ENCODE results near the gene ITPRIPL2.

ITPRIPL2 gene

GRCh38 chr16:19137201-19138128 is 23.7 kb downstream of the ITPRIPL2 start:
- TF ChIP-seq, protein P1, sequence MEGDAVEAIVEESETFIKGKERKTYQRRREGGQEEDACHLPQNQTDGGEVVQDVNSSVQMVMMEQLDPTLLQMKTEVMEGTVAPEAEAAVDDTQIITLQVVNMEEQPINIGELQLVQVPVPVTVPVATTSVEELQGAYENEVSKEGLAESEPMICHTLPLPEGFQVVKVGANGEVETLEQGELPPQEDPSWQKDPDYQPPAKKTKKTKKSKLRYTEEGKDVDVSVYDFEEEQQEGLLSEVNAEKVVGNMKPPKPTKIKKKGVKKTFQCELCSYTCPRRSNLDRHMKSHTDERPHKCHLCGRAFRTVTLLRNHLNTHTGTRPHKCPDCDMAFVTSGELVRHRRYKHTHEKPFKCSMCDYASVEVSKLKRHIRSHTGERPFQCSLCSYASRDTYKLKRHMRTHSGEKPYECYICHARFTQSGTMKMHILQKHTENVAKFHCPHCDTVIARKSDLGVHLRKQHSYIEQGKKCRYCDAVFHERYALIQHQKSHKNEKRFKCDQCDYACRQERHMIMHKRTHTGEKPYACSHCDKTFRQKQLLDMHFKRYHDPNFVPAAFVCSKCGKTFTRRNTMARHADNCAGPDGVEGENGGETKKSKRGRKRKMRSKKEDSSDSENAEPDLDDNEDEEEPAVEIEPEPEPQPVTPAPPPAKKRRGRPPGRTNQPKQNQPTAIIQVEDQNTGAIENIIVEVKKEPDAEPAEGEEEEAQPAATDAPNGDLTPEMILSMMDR (IDR thresholded peaks at IDR 0.05; ENCODE audit: control extremely low read depth, extremely low read depth, low read depth, missing control alignments): no peak
- DNase-seq (ENCODE audit: extremely low spot score): no peak
- ChIA-PET CTCF (interaction anchor here (1.1 to 1.8 kb wide), 5 partner anchors 10 to 66 kb away, joined by 3 to 5 read pairs (median 3); no protein-coding TSS in a partner anchor), POLR2A (interaction anchor here (0.5 kb wide), 1 partner anchor 35 kb away, joined by 3 read pairs; no protein-coding TSS in a partner anchor)

- ChIA-PET POLR2A (no interaction called here), CTCF (interaction anchor here (1.0 to 3.2 kb wide), 7 partner anchors 9 to 364 kb away, joined by 3 to 14 read pairs (median 4); no protein-coding TSS in a partner anchor)
- TF ChIP-seq, protein P1 (IDR thresholded peaks at IDR 0.05; ENCODE audit: control extremely low read depth, extremely low read depth, low read depth, missing control alignments): no peak
- DNase-seq (ENCODE audit: extremely low spot score): no peak
These were observed 24.8 kb downstream of the ITPRIPL2 start for GRCh38 chr16:19138601-19139000.

- TF ChIP-seq, protein P1 (IDR thresholded peaks at IDR 0.05; ENCODE audit: control extremely low read depth, extremely low read depth, low read depth, missing control alignments): no peak
- ChIA-PET CTCF (interaction anchor here (1.0 to 3.2 kb wide), 6 partner anchors 10 to 363 kb away, joined by 3 to 14 read pairs (median 4); no protein-coding TSS in a partner anchor), POLR2A (no interaction called here)
- no peak for DNase-seq (ENCODE audit: extremely low spot score)
These were observed 25.8 kb downstream of the ITPRIPL2 start for GRCh38 chr16:19139436-19140091.

- ChIA-PET CTCF (interaction anchor here (1.1 to 3.2 kb wide), 3 partner anchors 10 to 55 kb away, joined by 4 to 14 read pairs (median 7); no protein-coding TSS in a partner anchor), POLR2A (no interaction called here)
- DNase-seq (ENCODE audit: extremely low spot score): no peak
- TF ChIP-seq, protein P1 (IDR thresholded peaks at IDR 0.05; ENCODE audit: control extremely low read depth, extremely low read depth, low read depth, missing control alignments): no peak
These were observed 26.6 kb downstream of the ITPRIPL2 start for GRCh38 chr16:19140396-19140795.

DNA sequence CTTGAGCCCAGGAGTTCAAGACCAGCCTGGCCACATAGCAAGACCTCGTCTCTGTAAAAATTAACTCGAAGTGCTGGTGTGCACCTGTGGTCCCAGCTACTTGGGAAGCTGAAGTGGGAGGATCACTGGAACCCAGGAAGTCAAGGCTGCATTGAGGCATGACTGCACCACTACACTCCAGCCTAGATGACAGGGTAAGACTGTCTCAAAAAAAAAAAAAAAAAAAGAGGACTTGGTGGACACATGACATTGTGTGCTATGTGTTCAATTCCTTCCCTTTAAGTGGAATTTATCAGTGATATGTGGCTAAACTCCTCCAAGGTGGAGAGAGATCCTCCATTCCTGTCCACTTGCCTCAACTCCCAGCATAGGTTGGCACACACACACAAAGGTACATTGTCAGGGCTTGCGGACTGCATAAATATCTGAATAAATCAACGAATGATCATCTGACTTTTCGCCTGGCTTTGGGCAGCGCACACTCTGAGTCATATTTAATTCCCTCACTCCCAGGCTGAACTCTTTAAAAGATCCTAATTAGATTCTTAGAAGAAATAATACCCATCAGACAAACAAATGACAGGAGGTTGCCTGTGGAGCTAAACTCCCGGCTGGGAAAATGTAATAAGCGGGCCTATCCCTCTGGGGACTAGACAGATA is 29.3 kb downstream of the ITPRIPL2 start:
- POLR2A ChIA-PET: no interaction called here
- TF ChIP-seq, protein P1 (IDR thresholded peaks at IDR 0.05; ENCODE audit: control extremely low read depth, extremely low read depth, low read depth, missing control alignments): no peak
- no peak for DNase-seq (ENCODE audit: extremely low spot score)
- CTCF ChIA-PET: interaction anchor here (1.3 to 3.8 kb wide), 3 partner anchors 7 to 233 kb away, joined by 3 to 14 read pairs (median 8); no protein-coding TSS in a partner anchor

- DNase-seq (ENCODE audit: extremely low spot score): no peak
- TF ChIP-seq, protein P1 (IDR thresholded peaks at IDR 0.05; ENCODE audit: control extremely low read depth, extremely low read depth, low read depth, missing control alignments): no peak
- CTCF ChIA-PET: interaction anchor here (1.3 to 3.8 kb wide), 4 partner anchors 8 to 232 kb away, joined by 3 to 14 read pairs (median 7); no protein-coding TSS in a partner anchor
- POLR2A ChIA-PET: no interaction called here
These were observed 29.8 kb downstream of the ITPRIPL2 start for GRCh38 chr16:19143599-19143956.
